CD4-positive, alpha-beta T cell treated with Interleukin-4 for 1 hour (primary cell): ENCODE results near the gene TSKU.

Experiments used
- DNase-seq, 2 donors: peaks; one replicate each; pipeline ENCODE4 v3.0.0-alpha.2; 2020 to 2022

TSKU gene

GRCh38 chr11:76830639-76831327 lies 47.6 kb downstream of the TSKU start:
- no peak for DNase-seq

GRCh38 chr11:76831686-76832310 lies 48.6 kb downstream of the TSKU start:
- no peak for DNase-seq

- DNase-seq, result no peak
Observed at GRCh38 chr11:76832361-76832760, 49.2 kb downstream of the TSKU start.

GRCh38 chr11:76834151-76834550 lies 51.0 kb downstream of the TSKU start:
- DNase-seq, result no peak

- no peak for DNase-seq
Observed at GRCh38 chr11:76835036-76835435, 51.9 kb downstream of the TSKU start.

- DNase-seq, result no peak
Observed at GRCh38 chr11:76835928-76836612, 52.9 kb downstream of the TSKU start.

GRCh38 chr11:76836613-76837291 lies 53.6 kb downstream of the TSKU start:
- no peak for DNase-seq

- DNase-seq, result no peak
Observed at GRCh38 chr11:76837696-76838677, 54.8 kb downstream of the TSKU start.

- DNase-seq, result no peak
Observed at GRCh38 chr11:76838678-76839068, 55.5 kb downstream of the TSKU start.

- no peak for DNase-seq
Observed at GRCh38 chr11:76839311-76839710, 56.2 kb downstream of the TSKU start.

GRCh38 chr11:76841923-76842452 lies 58.8 kb downstream of the TSKU start:
- DNase-seq, result no peak

GRCh38 chr11:76843907-76844306 lies 60.8 kb downstream of the TSKU start:
- no peak for DNase-seq

- DNase-seq, result no peak
Observed at GRCh38 chr11:76844511-76844910, 61.4 kb downstream of the TSKU start.

- DNase-seq, result no peak
Observed at GRCh38 chr11:76845069-76845468, 61.9 kb downstream of the TSKU start.

GRCh38 chr11:76846441-76846840 lies 63.3 kb downstream of the TSKU start:
- no peak for DNase-seq
